CD4-positive, alpha-beta T cell treated with Interleukin-1 beta for 1 hour (primary cell): ENCODE results near the gene SLC35F5.
"Not testable (repeated sequence)": the region's sequence is repeated elsewhere in the genome, so short reads cannot be mapped to it uniquely, and the experiment has no call there.

Source experiments
- DNase-seq, 2 donors: peaks; one replicate each; pipeline ENCODE4 v3.0.0-alpha.2; 2020 to 2022

Gene SLC35F5, protein sequence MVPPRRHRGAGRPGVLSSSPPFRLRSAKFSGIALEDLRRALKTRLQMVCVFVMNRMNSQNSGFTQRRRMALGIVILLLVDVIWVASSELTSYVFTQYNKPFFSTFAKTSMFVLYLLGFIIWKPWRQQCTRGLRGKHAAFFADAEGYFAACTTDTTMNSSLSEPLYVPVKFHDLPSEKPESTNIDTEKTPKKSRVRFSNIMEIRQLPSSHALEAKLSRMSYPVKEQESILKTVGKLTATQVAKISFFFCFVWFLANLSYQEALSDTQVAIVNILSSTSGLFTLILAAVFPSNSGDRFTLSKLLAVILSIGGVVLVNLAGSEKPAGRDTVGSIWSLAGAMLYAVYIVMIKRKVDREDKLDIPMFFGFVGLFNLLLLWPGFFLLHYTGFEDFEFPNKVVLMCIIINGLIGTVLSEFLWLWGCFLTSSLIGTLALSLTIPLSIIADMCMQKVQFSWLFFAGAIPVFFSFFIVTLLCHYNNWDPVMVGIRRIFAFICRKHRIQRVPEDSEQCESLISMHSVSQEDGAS

DNA sequence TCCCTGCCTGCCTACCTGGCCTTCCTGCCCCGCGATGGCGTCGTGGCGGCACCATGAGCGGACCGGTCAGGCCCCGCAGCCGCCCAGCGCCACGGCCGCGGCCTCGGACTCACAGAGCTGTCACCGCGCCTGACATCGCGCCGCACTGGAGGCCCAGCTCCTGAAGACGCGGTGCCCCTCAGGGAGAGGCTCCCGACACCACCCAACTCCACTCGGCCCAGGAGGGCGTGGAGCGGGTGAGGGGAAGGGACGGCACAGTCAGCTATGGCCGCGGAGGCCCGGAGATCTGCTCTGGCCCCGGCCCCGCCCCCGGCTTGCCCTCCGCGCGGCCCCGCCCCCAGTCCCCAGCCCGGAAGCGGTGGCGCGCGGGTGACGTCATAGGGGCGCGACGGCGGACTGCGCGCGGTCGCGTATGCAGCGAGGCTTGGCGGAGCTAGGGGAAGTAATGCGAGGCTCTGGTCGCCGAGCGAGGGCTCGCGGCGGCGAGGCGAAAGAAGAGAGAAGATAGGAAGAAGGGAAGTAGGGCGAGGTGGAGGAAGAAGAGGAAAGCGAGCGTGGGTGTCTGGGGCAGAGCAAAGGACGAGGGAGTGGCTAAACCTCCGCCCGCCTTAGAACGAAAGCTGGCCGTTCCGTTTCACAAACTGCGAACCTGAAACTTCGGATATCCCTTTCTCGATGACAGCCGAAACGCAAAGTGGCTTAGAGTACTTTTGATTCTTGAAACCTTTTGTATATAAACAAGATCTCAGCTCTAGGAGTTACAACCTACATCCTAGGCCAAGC lies at the start of gene SLC35F5:
Gene SLC35F5, minus strand, starts transcription at position 288 of the 783 bp plus-strand sequence. Its CDS starts 233 bp downstream, at position 55.
- DNase-seq, result peak; percentile 93

GRCh38 chr2:113799375-113799774 lies 42.9 kb upstream of the SLC35F5 start:
- no peak for DNase-seq

DNA sequence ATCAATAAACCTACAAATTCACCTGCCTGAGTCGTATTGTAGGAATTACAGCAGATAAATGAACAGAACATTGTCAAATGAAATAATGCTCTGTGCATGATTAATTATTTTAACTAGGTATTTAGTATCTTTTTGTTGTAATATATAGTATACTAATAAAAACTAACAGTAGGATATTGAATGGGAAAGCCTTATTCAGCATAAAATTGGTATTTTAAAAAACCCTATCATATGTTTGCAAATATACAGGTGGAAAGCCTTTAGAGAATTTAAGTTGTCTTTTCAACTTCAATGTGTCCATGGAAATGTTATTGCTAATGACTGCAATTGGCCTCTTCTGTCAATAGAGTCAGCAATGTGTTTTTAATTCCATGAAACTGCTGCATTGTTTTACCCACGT lies 40.8 kb upstream of the SLC35F5 start:
- DNase-seq, result no peak

GRCh38 chr2:113796592-113797175 lies 40.2 kb upstream of the SLC35F5 start:
- DNase-seq, result no peak

DNA sequence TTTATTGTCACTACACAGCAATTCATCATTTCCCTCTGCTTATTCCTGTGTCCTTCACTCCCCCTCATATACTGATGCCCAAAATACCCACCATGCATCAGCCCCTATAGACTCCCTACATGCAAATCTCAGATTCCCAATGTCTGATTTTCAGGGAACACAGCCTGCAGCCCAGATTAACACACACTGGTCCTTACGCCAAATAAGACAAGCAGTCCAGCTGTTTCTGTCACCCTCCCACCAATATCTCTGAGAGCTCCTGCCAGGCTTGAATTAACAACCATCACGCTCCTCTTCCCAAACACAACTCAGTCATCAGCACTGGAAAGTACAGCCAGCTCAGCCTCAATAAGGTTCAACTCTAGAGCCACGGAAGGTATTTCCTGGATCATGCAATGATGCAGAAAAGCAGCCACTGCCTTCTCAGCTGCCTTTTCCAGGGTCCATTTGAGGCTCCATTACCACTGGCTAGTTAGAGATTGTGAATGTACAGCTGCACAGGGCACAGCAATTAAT lies 39.0 kb upstream of the SLC35F5 start:
- DNase-seq, result no peak

DNA sequence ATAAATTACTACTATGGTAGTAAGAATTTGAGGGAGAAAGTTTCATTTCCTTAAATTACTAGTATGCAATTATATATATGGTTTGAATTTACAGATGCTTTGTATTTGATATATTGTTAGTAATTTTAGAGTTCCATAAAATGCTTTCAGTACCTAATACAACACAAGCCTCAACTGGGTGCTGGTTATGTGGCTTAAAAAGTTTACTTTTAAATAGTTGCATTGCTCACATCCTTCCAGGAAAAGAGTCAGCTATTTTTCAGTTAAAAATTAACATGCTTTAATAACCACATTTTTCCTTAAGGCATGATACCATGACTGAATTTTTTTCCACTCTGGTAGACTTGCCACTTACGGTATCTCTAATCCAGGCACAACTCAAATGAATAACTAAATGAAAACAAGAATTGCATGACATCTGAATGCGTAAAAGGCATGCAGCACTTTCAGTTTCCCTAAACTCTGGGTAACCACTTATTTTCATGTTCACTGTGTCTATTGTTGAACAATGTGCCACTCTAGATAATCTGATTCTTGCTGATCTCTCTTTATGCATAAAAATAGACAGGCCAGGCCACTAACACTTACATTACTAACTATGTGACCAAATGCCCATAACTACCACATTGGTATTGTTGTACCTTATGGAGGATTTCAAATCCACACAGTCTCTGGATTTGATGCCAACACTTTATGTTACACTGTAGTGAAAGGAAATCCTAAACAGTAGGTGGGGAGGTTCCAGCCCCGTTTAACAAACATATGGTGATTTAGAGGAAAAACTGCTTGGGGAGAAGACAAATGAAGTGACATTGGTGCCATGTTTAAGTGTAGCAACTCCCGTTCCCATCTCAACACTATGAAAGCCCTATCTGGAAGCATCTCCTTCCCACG lies 35.5 kb upstream of the SLC35F5 start:
- DNase-seq, result no peak

DNA sequence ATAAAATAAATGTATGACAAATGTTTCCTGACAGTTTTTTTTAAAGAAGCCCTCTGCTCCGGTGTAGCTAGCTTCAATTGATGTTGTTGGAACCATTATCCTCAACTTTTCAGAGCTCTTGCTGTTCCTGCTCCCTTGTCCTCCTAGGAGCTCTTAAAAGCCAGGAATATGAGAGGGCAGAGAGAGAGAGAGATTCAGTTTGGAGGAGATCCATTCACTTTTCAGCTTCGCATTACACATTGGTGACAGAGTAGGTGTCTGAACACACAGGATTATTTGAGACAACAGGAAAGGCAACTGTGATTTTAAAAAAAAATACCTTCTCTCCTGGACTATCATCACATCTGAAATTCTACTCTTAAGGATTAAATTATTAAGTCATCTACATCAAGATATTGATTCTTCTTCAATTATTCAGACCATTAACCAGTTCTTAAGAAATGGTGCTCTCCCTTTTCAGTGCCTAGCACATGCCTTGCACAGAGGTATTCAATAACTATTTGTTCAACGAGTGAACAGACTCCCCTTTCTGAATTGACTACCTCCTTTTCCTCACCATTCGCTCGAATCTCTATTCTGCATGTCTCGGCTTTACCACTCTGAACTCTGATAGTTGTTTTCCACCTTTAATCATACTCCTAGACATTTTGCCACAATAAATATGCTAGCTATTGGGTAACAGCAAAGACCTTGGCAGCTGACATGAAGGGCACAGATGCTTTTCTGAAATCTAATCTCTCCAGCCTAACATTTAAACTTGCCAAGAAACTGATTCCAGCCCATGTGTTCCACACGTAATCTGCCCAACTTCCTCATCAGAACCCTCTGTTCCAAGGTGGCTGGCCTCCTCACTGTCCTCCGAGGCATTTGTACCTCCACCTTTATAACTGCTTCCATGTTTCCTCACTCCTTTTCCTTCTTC lies 28.6 kb upstream of the SLC35F5 start:
- DNase-seq, result no peak

DNA sequence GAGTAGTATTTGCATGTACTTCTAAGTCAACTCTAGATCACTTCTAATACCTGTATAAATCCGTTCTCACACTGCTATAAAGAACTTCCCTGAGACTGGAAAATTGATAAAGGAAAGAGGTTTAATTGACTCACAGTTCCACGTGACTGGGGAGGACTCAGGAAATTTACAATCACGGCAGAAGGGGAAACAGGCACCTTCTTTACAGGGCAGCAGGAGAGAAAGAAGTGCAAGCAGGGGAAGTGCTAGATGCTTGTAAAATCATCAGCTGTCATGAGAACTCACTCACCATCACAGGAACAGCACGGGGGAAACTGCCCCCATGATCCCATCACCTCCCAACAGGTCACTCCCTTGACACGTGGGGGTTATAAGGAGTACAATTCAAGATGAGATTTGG lies 24.0 kb upstream of the SLC35F5 start:
- DNase-seq, result no peak

- no peak for DNase-seq
These were observed 20.9 kb upstream of the SLC35F5 start for GRCh38 chr2:113777371-113777770.

DNA sequence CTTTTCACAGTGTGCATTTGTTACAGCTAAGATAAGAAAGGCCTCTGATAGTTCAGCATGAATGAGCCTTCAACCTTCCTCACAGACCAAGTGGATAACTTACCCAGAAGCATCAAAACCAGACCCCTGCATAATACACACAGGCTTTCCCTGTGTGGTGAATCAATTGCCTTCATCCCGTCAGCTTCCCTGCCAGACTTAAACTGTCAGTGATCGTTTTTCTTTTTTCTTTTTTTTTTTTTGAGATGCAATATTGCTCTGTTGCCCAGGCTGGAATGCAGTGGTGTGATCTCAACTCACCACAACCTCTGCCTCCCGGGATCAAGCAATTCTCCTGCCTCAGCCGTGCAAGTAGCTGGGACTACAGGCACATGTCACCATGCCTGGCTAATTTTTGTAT lies 20.5 kb upstream of the SLC35F5 start:
- no peak for DNase-seq

- not testable (repeated sequence) for DNase-seq
These were observed 18.2 kb upstream of the SLC35F5 start for GRCh38 chr2:113774616-113775015.

GRCh38 chr2:113770929-113771328 lies 14.5 kb upstream of the SLC35F5 start:
- DNase-seq, result no peak

GRCh38 chr2:113769555-113769954 lies 13.1 kb upstream of the SLC35F5 start:
- no peak for DNase-seq

GRCh38 chr2:113768770-113769169 lies 12.3 kb upstream of the SLC35F5 start:
- DNase-seq, result no peak

DNA sequence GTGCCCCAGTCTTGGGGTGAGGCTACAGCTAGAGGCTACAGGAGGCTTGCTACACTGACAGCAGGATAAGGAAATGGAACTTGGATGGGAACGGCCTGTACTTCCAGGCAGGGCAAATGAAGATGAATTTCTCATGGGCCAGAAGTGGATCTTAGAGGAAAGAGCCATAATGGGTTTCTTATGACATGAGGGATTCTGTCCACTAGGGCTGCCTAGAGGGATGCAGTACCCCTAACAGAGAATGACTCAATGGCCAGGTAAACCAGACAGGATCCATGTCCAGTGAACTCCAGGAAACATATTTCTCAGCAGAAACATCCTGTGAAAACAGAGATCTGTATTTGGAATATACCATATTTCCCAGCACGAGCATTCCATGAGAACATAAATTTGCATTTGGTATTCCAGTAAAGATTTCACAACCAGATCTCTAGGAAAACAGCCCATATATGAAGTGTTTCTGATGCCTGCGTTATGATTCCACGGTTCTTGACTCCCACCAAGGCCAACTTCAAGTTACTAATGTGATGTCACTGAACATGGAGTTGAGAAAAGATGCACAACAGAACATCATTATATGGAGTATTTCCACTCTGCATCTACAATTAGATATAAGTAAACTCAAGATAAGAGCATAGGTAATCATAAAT lies 11.5 kb upstream of the SLC35F5 start:
- no peak for DNase-seq

GRCh38 chr2:113765276-113765675 lies 8.8 kb upstream of the SLC35F5 start:
- no peak for DNase-seq

GRCh38 chr2:113762377-113763118 lies 6.1 kb upstream of the SLC35F5 start:
- no peak for DNase-seq

DNA sequence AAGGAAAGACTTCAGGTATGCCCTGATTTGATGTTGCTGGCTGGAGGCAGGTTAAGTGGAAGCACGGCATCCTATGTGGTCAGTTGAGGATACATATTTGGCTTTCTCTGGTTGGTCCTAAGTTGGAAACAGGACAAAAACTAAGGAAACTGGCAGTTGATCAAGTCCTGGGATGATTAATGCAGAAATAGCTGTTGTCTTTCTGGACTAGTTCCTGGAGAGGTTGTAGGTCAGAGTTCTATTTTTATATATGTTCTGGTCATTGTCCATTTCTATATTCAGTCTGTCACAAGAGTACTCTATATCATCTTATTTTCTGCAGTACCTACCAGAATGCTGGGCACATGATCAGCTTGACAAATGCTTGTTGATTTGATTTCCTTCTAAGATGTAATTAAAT lies 4.0 kb upstream of the SLC35F5 start:
- DNase-seq, result no peak

DNA sequence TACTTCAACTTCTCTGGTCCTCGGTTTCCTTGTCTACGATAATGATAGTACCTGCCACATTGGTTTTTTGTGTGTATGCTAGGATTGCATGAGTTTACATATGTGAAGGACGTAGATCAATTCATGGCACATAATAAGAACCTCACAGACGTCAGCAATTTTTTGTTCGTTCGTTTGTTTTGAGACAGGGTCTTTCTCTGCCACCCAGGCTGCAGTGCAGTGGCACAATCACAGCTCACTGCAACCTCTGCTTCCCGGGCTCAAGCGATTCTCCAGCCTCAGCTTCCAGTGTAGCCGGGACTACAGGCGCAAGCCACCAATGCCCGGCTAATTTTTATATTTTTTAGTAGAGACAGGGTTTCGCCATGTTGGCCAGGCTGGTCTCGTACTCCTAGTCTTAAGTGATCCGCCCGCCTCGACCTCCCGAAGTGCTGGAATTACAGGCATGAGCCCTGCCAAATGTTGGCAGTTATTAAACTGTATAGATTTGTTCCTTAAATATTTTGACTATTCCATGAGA lies 756 bp upstream of the SLC35F5 start:
- peak in 1 of 2 donors; percentile 1 for DNase-seq
